GM21390 (cell line): ENCODE data around the gene GRK2.

ENCODE experiments used
- ATAC-seq: cut with Tn5 transposase; IDR thresholded peaks from one replicate; pipeline ENCODE4 v1.9.1; 2021; ENCODE audit not compliant: unreplicated experiment

The GRK2 gene

GRCh38 chr11:67293090-67293489, 26.8 kb downstream of the GRK2 start:
- ATAC-seq, result no peak

GRCh38 chr11:67295846-67296245, 29.6 kb downstream of the GRK2 start:
- no peak for ATAC-seq

DNA sequence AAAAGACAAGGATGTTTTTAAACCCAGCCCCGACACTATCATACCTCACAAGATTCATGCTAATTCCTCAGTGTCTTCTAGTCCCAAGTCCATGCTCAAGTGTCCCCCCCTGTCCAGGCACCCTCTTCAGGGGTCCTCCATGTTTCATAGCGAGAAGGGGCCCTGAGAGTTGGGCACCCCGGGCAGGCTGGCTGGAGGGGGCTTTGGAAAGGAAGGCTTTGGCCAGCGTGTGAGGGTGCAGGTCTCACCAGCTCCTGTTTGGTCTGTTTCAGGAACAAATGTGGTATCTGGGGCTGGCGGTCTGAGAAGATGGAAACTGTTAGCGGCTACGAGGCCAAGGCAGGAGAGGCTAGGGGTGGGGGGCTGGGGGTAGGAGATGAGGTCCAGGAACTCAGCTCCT, 32.5 kb downstream of the GRK2 start:
- ATAC-seq, result no peak

GRCh38 chr11:67299471-67300191, 33.4 kb downstream of the GRK2 start:
- no peak for ATAC-seq

DNA sequence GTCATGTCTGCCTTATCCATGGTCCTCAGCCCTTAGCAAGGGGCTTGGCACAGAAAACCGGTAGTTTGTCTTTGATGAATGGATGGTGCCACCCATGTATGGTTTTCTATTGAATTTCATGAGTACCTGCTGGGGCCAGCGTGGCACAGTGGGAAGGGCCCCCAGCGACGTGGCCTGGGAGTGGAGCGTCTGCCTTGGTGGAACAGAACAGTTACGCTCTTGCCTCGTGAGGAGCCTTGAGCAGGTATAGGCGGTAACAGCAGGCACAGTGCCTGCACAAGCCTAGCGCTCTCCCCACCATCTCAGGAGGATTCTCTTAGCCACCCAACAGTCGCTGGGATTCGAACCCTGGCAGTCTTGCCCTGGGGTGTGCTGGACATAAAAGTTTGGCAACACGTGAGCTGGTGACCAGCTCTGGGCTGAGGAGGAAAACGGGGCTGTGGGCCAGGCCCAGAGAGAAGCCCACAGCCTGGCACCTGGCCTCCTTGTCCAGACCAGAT, 34.0 kb downstream of the GRK2 start:
- ATAC-seq, result no peak

DNA sequence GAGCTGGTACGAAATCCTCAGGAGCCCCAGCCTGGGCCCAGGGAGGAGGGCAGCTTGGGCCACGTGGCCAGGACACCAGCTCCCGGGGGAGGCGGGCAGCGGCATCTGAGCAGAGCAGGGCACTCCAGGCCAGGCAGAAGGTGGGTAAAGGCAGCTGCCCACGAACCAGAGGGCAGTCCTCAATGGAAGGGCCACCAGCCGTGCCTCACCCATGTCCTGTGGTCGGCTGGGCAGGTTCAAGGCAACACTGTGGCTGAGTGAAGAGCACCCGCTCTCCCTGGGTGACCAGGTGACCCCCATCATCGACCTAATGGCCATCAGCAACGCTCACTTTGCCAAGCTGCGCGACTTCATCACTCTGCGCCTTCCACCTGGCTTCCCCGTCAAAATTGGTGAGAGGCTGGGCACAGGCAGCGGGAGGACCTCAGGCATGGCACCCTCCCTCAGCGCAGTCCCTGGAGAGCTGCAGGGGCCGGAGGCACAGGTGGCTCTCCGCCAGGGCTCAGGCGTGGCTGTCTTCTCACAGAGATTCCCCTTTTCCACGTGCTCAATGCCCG, 34.6 kb downstream of the GRK2 start:
- no peak for ATAC-seq

- no peak for ATAC-seq
These were observed 35.1 kb downstream of the GRK2 start for GRCh38 chr11:67301313-67301921.

- ATAC-seq, result no peak
These were observed 35.8 kb downstream of the GRK2 start for GRCh38 chr11:67301951-67302516.

- no peak for ATAC-seq
These were observed 36.4 kb downstream of the GRK2 start for GRCh38 chr11:67302571-67303131.

DNA sequence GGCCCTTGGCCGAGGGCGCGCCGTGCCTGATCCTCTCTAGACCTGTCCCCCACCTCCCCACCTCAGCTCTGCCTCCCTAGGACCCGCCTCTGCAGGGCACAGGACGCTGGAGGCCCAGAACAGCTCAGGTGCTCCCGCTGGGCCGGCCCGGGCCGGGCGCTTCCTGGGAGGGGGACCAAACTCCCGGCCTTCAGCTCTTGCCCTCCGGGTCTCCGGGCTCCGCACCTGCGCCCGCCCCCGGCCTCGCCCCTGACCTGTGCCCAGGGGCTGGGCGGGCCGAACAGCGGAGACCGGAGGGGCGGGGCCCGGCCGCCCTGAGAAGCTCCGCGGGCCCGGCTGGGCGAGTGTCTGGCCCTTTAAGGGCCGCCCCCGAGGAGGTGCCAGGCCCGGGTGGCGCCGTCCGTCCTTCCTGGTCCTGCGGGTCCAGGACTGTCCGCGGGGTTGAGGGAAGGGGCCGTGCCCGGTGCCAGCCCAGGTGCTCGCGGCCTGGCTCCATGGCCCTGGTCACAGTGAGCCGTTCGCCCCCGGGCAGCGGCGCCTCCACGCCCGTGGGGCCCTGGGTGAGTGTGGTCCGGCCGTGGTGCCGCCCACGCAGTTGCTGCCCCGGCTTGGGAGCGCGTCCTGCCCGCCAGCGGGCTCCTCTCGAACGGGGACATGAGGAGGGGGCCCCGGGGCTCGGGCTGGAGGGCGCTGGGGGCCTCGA, 37.0 kb downstream of the GRK2 start, which contains the start of gene SSH3:
Gene SSH3 (plus strand): TSS at position 399 of the 703 bp plus-strand sequence. CDS start 96 bp downstream, at position 495.
- ATAC-seq, result no peak

DNA sequence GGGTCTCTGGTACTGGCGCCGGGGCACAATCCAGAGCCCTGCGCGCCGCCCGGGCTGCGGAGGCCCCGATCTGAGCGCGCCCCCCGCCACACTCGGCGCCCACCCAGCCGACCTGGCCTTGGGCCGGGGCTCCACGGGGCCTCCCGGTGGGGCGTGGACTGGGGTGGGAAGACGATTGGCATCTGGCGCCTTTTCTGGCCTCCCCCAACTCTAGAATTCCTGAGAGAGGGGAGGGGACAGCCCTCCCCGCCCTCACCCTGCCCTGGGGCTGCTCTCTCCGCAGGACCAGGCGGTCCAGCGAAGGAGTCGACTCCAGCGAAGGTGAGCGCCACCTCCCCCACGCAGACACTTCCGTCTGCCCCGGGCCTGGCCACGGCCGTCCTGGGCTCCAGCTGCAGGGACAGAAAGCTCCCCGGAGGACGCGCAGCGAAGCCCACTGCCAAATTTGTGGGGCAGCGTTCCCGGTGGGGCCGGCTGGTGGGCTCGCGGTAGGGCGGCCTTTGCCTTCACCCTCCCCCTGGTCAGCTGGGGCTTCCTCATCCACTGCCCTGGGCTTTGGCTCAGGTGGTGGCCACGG, 37.6 kb downstream of the GRK2 start:
- no peak for ATAC-seq

GRCh38 chr11:67304511-67305113, 38.3 kb downstream of the GRK2 start:
- ATAC-seq, result no peak

- ATAC-seq, result no peak
These were observed 40.7 kb downstream of the GRK2 start for GRCh38 chr11:67306769-67307544.

DNA sequence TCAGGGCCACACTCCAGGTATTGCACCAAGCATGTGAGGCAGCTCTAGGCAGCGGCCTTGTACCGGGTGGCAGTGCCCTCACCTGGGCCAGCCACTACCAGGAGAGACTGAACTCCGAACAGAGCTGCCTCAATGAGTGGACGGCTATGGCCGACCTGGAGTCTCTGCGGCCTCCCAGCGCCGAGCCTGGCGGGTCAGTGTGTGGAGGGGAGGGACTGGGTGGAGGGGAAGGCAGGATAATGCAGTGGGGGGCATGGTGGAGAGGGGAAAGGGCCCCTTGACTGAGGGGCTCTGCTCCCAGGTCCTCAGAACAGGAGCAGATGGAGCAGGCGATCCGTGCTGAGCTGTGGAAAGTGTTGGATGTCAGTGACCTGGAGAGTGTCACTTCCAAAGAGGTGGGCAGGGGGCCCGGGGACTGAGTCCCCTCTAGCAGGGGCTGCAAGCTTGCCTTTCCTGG, 41.3 kb downstream of the GRK2 start:
- ATAC-seq, result no peak

DNA sequence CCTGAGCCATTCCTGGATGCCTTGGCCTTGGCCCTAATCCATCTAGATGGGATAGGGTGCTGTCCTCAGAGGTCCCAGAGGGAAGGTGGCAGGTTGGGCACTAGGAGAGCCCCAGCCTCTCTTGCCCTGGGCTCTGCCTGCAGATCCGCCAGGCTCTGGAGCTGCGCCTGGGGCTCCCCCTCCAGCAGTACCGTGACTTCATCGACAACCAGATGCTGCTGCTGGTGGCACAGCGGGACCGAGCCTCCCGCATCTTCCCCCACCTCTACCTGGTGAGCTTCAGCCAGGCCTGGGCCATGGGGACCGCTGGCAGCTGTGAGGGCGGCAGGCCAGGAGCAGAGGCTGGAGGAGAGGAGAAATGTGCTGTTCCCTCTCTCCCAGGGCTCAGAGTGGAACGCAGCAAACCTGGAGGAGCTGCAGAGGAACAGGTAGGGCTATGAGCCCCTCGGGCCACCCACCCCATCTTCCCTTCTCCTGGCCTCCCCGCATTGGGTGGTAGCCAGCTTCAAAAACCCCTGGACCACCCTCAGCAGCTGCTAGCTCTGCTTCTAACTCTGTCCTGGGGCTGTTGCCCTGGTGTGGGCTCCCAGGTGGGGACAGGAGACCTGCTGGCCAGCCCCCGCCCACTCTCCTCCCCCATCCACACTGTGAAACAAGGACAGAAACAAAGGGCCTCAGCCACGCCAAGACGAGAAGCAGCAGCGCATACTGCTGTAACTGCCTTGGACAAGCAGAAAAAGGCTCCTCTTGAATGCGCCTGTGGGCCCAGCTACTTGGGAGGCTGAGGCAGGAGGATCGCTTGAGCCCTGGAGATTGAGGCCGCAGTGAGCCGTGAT, 42.0 kb downstream of the GRK2 start:
- ATAC-seq, result no peak

DNA sequence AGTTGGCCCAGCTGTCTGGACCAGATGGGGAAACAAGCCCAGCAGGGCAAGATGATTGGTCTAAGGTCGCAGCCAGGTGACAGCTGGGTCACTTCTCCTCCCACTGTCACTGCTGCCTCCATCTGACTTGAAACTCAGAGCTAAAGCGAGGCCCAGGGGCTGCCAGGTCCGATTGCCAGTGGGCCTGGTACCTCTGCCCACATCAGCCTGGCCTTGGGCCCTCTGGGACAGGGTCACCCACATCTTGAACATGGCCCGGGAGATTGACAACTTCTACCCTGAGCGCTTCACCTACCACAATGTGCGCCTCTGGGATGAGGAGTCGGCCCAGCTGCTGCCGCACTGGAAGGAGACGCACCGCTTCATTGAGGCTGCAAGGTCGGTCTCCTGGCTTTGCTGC, 42.9 kb downstream of the GRK2 start:
- no peak for ATAC-seq

DNA sequence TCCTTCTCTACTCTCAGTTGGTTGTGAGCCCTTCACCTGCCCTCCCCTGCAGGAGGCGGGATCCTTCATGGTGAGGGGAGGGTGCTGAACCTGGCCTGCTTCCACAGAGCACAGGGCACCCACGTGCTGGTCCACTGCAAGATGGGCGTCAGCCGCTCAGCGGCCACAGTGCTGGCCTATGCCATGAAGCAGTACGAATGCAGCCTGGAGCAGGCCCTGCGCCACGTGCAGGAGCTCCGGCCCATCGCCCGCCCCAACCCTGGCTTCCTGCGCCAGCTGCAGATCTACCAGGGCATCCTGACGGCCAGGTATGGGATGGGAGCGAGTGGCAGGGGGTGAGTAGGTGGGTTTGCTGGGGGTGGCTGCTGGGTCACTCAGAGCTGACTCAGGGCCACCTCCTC, 43.4 kb downstream of the GRK2 start:
- ATAC-seq, result no peak

GRCh38 chr11:67310246-67311050, 44.2 kb downstream of the GRK2 start:
- ATAC-seq, result no peak
